Measurements from ENCODE around the gene JAK3.

- no peak for TF ChIP-seq CTCF (IDR thresholded peaks at IDR 0.05)
- no peak for TF ChIP-seq POLR2AphosphoS5 (IDR thresholded peaks at IDR 0.05)
Measured at GRCh38 chr19:17778968-17779929, 68.5 kb downstream of the JAK3 start.
